ENCODE data around the gene ZFP69B. TPM values are rescaled to one million over a fixed set of nuclear protein-coding genes. Genes with fewer than 3 reads are reported as not detected.

Gene ZFP69B
- total and polyA plus RNA-seq, 4 donors, result 0.43 to 2.7 (median 1.4) TPM

GRCh38 chr1:40416709-40417108 lies 33.6 kb upstream of the ZFP69B start:
- H3K36me3 ChIP-seq (ENCODE audit: control insufficient read depth in 4 of 4, insufficient read depth in 4 of 4, low read length in 4 of 4), result peaks cover 19 to 31% (median 25%) of the 10 kb centered on the region in 4 donors
- peaks cover 0 to 7% (median 0%) of the 10 kb centered on the region in 5 donors for H3K4me1 ChIP-seq (ENCODE audit: control insufficient read depth in 5 of 5, insufficient read depth in 5 of 5, low read length in 5 of 5)
- no peak for TF ChIP-seq CTCF (IDR thresholded peaks at IDR 0.05; ENCODE audit: control extremely low read depth, extremely low read depth)
- ATAC-seq (ENCODE audit: insufficient read depth, low FRiP score), result no peak
- no peak overlapping the region for H3K9ac ChIP-seq (ENCODE audit: insufficient read depth in 1 of 2, low read length in 2 of 2)
- H3K27me3 ChIP-seq (ENCODE audit: control insufficient read depth in 3 of 3, insufficient read depth in 3 of 3, low read length in 2 of 3), result no peaks in the 10 kb centered on the region
- WGBS, 2 donors, result 89 to 98% methylated on average over 4 of the region's 4 CpGs
- H3K9me3 ChIP-seq (ENCODE audit: control insufficient read depth in 4 of 4, insufficient read depth in 3 of 4, low read length in 3 of 4), result no peaks in the 10 kb centered on the region
- no peak overlapping the region for H3K4me3 ChIP-seq
- H3K27ac ChIP-seq (ENCODE audit: low read depth in 1 of 2, low read length in 1 of 2), result no peak overlapping the region
- DNase-seq, result no peak

- no peak for ATAC-seq (ENCODE audit: insufficient read depth, low FRiP score)
- WGBS, 2 donors, result 34 to 61% methylated on average over 15 of the region's 15 CpGs
- Histone ChIP-seq H3K9ac (ENCODE audit: insufficient read depth in 1 of 2, low read length in 2 of 2) (no peak overlapping the region), H3K27me3 (ENCODE audit: control insufficient read depth in 3 of 3, insufficient read depth in 3 of 3, low read length in 2 of 3) (no peaks in the 10 kb centered on the region), H3K4me3 (no peak overlapping the region), H3K4me1 (ENCODE audit: control insufficient read depth in 5 of 5, insufficient read depth in 5 of 5, low read length in 5 of 5) (peaks cover 0 to 17% (median 7%) of the 10 kb centered on the region in 5 donors), H3K9me3 (ENCODE audit: control insufficient read depth in 4 of 4, insufficient read depth in 3 of 4, low read length in 3 of 4) (no peaks in the 10 kb centered on the region), H3K27ac (ENCODE audit: low read depth in 1 of 2, low read length in 1 of 2) (no peak overlapping the region), H3K36me3 (ENCODE audit: control insufficient read depth in 4 of 4, insufficient read depth in 4 of 4, low read length in 4 of 4) (peaks cover 2 to 8% (median 6%) of the 10 kb centered on the region in 4 donors)
- DNase-seq, result peak; percentile 55 to 71 (median 58)
- no peak for TF ChIP-seq CTCF (IDR thresholded peaks at IDR 0.05; ENCODE audit: control extremely low read depth, extremely low read depth)
These were observed 28.6 kb upstream of the ZFP69B start for GRCh38 chr1:40421431-40422384.

GRCh38 chr1:40422630-40423263 lies 27.5 kb upstream of the ZFP69B start:
- WGBS, 2 donors, result 74 to 81% methylated on average over 11 of the region's 11 CpGs
- H3K27me3 ChIP-seq (ENCODE audit: control insufficient read depth in 3 of 3, insufficient read depth in 3 of 3, low read length in 2 of 3), result no peaks in the 10 kb centered on the region
- no peaks in the 10 kb centered on the region for H3K9me3 ChIP-seq (ENCODE audit: control insufficient read depth in 4 of 4, insufficient read depth in 3 of 4, low read length in 3 of 4)
- DNase-seq, result peak in 2 of 3 donors; percentile 10 to 26
- ATAC-seq (ENCODE audit: insufficient read depth, low FRiP score), result no peak
- peaks cover 0 to 17% (median 7%) of the 10 kb centered on the region in 5 donors for H3K4me1 ChIP-seq (ENCODE audit: control insufficient read depth in 5 of 5, insufficient read depth in 5 of 5, low read length in 5 of 5)
- H3K36me3 ChIP-seq (ENCODE audit: control insufficient read depth in 4 of 4, insufficient read depth in 4 of 4, low read length in 4 of 4), result peaks cover 0 to 5% (median 0%) of the 10 kb centered on the region in 4 donors
- no peak overlapping the region for H3K4me3 ChIP-seq
- no peak for TF ChIP-seq CTCF (IDR thresholded peaks at IDR 0.05; ENCODE audit: control extremely low read depth, extremely low read depth)
- H3K9ac ChIP-seq (ENCODE audit: insufficient read depth in 1 of 2, low read length in 2 of 2), result no peak overlapping the region
- no peak overlapping the region for H3K27ac ChIP-seq (ENCODE audit: low read depth in 1 of 2, low read length in 1 of 2)
